ENCODE data around the gene STING1. TPM values are rescaled to one million over a fixed set of nuclear protein-coding genes. Genes with fewer than 3 reads are reported as not detected.

Gene STING1
- total and polyA plus RNA-seq, 2 of the 13 experiments (the other 11 are each of a cell fraction or from before 2014, with no cell fraction given): 1.3 to 4.4 TPM

DNA sequence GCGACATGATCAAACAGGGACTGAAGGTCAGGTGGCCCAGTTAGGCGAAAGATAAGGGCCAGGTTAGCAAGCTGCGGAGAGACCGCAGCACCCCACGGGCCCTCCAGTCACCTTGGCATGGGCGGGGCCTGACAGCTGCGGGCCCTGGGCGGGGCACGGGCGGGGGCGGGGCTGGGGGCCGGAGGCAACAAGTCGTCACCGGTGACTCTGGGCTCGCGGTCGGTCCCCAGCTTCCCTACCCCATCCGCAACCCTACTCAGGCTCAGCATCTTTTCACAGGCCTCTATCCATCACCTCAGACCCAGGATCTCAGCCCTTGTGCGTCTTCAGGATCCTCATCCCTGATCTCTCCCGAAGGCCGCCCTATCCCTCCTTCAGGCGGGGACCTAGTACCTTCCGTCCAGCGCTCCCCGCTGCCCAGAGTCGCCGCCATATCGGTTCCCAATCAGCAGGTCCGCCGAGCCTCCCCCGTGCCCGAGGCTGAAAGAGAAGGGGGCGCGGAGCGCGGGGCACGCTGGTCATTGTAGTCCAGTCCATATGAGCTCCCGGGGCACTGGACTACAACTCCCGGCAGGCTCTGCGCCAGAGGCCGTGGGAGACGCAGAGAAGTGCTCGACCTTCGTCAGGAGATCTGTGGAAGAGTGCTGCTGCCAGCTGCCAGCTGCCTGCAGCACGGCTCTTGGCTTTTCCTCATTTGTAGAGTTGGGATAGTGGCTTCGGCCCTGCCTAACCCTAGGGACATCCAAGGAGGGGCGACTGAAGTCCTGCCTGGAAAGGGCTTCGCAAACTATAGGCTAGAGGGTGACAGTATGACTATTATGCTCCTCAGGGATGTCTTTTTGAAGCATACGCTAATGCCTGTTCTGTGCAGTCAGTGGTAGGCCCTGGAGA is 43.3 kb downstream of the STING1 start, which contains the start of gene DNAJC18 (continued):
- TF ChIP-seq, protein P1, sequence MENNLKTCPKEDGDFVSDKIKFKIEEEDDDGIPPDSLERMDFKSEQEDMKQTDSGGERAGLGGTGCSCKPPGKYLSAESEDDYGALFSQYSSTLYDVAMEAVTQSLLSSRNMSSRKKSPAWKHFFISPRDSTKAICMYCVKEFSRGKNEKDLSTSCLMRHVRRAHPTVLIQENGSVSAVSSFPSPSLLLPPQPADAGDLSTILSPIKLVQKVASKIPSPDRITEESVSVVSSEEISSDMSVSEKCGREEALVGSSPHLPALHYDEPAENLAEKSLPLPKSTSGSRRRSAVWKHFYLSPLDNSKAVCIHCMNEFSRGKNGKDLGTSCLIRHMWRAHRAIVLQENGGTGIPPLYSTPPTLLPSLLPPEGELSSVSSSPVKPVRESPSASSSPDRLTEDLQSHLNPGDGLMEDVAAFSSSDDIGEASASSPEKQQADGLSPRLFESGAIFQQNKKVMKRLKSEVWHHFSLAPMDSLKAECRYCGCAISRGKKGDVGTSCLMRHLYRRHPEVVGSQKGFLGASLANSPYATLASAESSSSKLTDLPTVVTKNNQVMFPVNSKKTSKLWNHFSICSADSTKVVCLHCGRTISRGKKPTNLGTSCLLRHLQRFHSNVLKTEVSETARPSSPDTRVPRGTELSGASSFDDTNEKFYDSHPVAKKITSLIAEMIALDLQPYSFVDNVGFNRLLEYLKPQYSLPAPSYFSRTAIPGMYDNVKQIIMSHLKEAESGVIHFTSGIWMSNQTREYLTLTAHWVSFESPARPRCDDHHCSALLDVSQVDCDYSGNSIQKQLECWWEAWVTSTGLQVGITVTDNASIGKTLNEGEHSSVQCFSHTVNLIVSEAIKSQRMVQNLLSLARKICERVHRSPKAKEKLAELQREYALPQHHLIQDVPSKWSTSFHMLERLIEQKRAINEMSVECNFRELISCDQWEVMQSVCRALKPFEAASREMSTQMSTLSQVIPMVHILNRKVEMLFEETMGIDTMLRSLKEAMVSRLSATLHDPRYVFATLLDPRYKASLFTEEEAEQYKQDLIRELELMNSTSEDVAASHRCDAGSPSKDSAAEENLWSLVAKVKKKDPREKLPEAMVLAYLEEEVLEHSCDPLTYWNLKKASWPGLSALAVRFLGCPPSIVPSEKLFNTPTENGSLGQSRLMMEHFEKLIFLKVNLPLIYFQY (CRISPR knock-in tag; IDR thresholded peaks at IDR 0.05; ENCODE audit: borderline replicate concordance): no peak
- TF ChIP-seq RFXAP (CRISPR knock-in tag; IDR thresholded peaks at IDR 0.05; ENCODE audit: borderline replicate concordance) (no peak), REL (CRISPR knock-in tag; conservative IDR thresholded peaks at IDR 0.05) (no peak), ZSCAN25 (CRISPR knock-in tag; IDR thresholded peaks at IDR 0.05) (no peak), NCOA1 (CRISPR knock-in tag; IDR thresholded peaks at IDR 0.05) (no peak), ZBTB8A (CRISPR knock-in tag; IDR thresholded peaks at IDR 0.05; ENCODE audit: borderline replicate concordance, low read depth) (no peak), ATAD3A (CRISPR knock-in tag; IDR thresholded peaks at IDR 0.05) (no peak), DMAP1 (CRISPR knock-in tag; IDR thresholded peaks at IDR 0.05) (peak; percentile 86), HOXD1 (CRISPR knock-in tag; IDR thresholded peaks at IDR 0.05) (peak; percentile 12; the same call in 1 of the 2 replicates), ZNF510 (CRISPR knock-in tag; IDR thresholded peaks at IDR 0.05; ENCODE audit: low read depth) (no peak)
- TF ChIP-seq, protein P2, sequence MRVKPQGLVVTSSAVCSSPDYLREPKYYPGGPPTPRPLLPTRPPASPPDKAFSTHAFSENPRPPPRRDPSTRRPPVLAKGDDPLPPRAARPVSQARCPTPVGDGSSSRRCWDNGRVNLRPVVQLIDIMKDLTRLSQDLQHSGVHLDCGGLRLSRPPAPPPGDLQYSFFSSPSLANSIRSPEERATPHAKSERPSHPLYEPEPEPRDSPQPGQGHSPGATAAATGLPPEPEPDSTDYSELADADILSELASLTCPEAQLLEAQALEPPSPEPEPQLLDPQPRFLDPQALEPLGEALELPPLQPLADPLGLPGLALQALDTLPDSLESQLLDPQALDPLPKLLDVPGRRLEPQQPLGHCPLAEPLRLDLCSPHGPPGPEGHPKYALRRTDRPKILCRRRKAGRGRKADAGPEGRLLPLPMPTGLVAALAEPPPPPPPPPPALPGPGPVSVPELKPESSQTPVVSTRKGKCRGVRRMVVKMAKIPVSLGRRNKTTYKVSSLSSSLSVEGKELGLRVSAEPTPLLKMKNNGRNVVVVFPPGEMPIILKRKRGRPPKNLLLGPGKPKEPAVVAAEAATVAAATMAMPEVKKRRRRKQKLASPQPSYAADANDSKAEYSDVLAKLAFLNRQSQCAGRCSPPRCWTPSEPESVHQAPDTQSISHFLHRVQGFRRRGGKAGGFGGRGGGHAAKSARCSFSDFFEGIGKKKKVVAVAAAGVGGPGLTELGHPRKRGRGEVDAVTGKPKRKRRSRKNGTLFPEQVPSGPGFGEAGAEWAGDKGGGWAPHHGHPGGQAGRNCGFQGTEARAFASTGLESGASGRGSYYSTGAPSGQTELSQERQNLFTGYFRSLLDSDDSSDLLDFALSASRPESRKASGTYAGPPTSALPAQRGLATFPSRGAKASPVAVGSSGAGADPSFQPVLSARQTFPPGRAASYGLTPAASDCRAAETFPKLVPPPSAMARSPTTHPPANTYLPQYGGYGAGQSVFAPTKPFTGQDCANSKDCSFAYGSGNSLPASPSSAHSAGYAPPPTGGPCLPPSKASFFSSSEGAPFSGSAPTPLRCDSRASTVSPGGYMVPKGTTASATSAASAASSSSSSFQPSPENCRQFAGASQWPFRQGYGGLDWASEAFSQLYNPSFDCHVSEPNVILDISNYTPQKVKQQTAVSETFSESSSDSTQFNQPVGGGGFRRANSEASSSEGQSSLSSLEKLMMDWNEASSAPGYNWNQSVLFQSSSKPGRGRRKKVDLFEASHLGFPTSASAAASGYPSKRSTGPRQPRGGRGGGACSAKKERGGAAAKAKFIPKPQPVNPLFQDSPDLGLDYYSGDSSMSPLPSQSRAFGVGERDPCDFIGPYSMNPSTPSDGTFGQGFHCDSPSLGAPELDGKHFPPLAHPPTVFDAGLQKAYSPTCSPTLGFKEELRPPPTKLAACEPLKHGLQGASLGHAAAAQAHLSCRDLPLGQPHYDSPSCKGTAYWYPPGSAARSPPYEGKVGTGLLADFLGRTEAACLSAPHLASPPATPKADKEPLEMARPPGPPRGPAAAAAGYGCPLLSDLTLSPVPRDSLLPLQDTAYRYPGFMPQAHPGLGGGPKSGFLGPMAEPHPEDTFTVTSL (CRISPR knock-in tag; IDR thresholded peaks at IDR 0.05; ENCODE audit: borderline replicate concordance): no peak
- TF ChIP-seq, protein P3, sequence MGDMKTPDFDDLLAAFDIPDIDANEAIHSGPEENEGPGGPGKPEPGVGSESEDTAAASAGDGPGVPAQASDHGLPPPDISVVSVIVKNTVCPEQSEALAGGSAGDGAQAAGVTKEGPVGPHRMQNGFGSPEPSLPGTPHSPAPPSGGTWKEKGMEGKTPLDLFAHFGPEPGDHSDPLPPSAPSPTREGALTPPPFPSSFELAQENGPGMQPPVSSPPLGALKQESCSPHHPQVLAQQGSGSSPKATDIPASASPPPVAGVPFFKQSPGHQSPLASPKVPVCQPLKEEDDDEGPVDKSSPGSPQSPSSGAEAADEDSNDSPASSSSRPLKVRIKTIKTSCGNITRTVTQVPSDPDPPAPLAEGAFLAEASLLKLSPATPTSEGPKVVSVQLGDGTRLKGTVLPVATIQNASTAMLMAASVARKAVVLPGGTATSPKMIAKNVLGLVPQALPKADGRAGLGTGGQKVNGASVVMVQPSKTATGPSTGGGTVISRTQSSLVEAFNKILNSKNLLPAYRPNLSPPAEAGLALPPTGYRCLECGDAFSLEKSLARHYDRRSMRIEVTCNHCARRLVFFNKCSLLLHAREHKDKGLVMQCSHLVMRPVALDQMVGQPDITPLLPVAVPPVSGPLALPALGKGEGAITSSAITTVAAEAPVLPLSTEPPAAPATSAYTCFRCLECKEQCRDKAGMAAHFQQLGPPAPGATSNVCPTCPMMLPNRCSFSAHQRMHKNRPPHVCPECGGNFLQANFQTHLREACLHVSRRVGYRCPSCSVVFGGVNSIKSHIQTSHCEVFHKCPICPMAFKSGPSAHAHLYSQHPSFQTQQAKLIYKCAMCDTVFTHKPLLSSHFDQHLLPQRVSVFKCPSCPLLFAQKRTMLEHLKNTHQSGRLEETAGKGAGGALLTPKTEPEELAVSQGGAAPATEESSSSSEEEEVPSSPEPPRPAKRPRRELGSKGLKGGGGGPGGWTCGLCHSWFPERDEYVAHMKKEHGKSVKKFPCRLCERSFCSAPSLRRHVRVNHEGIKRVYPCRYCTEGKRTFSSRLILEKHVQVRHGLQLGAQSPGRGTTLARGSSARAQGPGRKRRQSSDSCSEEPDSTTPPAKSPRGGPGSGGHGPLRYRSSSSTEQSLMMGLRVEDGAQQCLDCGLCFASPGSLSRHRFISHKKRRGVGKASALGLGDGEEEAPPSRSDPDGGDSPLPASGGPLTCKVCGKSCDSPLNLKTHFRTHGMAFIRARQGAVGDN (CRISPR knock-in tag; IDR thresholded peaks at IDR 0.05): peak; percentile 88
- TF ChIP-seq, protein P4, sequence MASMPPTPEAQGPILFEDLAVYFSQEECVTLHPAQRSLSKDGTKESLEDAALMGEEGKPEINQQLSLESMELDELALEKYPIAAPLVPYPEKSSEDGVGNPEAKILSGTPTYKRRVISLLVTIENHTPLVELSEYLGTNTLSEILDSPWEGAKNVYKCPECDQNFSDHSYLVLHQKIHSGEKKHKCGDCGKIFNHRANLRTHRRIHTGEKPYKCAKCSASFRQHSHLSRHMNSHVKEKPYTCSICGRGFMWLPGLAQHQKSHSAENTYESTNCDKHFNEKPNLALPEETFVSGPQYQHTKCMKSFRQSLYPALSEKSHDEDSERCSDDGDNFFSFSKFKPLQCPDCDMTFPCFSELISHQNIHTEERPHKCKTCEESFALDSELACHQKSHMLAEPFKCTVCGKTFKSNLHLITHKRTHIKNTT (CRISPR knock-in tag; IDR thresholded peaks at IDR 0.05): no peak

All from HepG2 (cell line).